Hepatocyte (in vitro differentiated cells): ENCODE data around the gene ERMARD. TPM values are rescaled to one million over a fixed set of nuclear protein-coding genes. Genes with fewer than 3 reads are reported as not detected.

Experiments used
- DNase-seq: peaks from one replicate; pipeline ENCODE4 v3.0.0-alpha.2; 2016; ENCODE audit warnings: low spot score
- H2AFZ ChIP-seq: fragments of 200-600 bp; sonication (generic); 2 replicates; pipeline ENCODE4 v1.6.0; 2016; ENCODE audit warnings: antibody characterized with exemption, mild to moderate bottlenecking
- H3K27ac ChIP-seq: fragments of 200-600 bp; sonication (generic); 2 replicates; pipeline ENCODE4 v1.5.1; 2016; ENCODE audit warnings: mild to moderate bottlenecking
- H3K27me3 ChIP-seq: fragments of 200-600 bp; sonication (generic); 2 replicates; pipeline ENCODE4 v1.6.1; 2016
- H3K36me3 ChIP-seq: fragments of 200-600 bp; sonication (generic); replicated peaks from 2 replicates; pipeline ENCODE4 v1.5.1; 2016; ENCODE audit warnings: low read depth; ENCODE audit not compliant: insufficient read depth
- H3K4me1 ChIP-seq: fragments of 200-600 bp; sonication (generic); 2 replicates; pipeline ENCODE4 v1.5.1; 2016; ENCODE audit warnings: mild to moderate bottlenecking, moderate library complexity; ENCODE audit not compliant: insufficient read depth
- H3K4me2 ChIP-seq: fragments of 200-600 bp; sonication (generic); 2 replicates; pipeline ENCODE4 v1.6.0; 2016
- H3K4me3 ChIP-seq: fragments of 200-600 bp; sonication (generic); 2 replicates; pipeline ENCODE4 v1.5.1; 2016; ENCODE audit warnings: mild to moderate bottlenecking
- H3K79me2 ChIP-seq: fragments of 200-600 bp; sonication (generic); 2 replicates; pipeline ENCODE4 v1.6.0; 2017; ENCODE audit warnings: mild to moderate bottlenecking
- H3K9me2 ChIP-seq: fragments of 200-600 bp; sonication (generic); replicated peaks from 2 replicates; pipeline ENCODE4 v1.6.0; 2017; ENCODE audit warnings: mild to moderate bottlenecking; ENCODE audit not compliant: insufficient read depth
- H3K9me3 ChIP-seq: fragments of 200-600 bp; sonication (generic); 2 replicates; pipeline ENCODE4 v1.5.1; 2016; ENCODE audit warnings: low read depth, mild to moderate bottlenecking
- H4K20me1 ChIP-seq: fragments of 200-600 bp; sonication (generic); 2 replicates; pipeline ENCODE4 v1.6.0; 2016; ENCODE audit warnings: mild to moderate bottlenecking; ENCODE audit not compliant: insufficient read depth, poor library complexity, severe bottlenecking
- EZH2 ChIP-seq: fragments of 200-600 bp; sonication (generic); IDR thresholded peaks from 2 replicates; pipeline ENCODE4 v1.6.1; 2016; ENCODE audit warnings: antibody characterized with exemption, mild to moderate bottlenecking, borderline replicate concordance
- EZH2phosphoT487 ChIP-seq: fragments of 200-600 bp; sonication (generic); IDR thresholded peaks from one replicate; pipeline ENCODE4 v1.6.1; 2018; ENCODE audit warnings: antibody characterized with exemption, mild to moderate bottlenecking, low read depth, moderate library complexity; ENCODE audit not compliant: unreplicated experiment, severe bottlenecking
- WGBS: methylation state at CpG from one replicate; pipeline ENCODE4 v1.1.6; 2016; ENCODE audit warnings: low lambda C conversion rate; ENCODE audit errors: missing lambda C conversion rate; 5-methylcytosine and 5-hydroxymethylcytosine counted together
- polyA plus RNA-seq: library from polyadenylated mRNA; unstranded; fragments of >200 nt; fragmentation: Nextera tagmentation; extraction: Ambion mirVana; gene quantifications from 2 replicates; pipeline ENCODE4 v1.2.1, GENCODE V29; 2016
- total RNA-seq: library from RNA; depleted of rRNA; stranded (reverse); fragments of >200 nt; gene quantifications from 2 replicates; pipeline ENCODE4 v1.2.3, GENCODE V29; 2014
- TF ChIP-seq, protein P1 (sequence below): fragments of 200-600 bp; sonication (generic); IDR thresholded peaks from 2 replicates; pipeline ENCODE4 v1.5.1; 2016; ENCODE audit warnings: antibody characterized with exemption, mild to moderate bottlenecking; ENCODE audit not compliant: poor library complexity

The ERMARD gene
- total and polyA plus RNA-seq, 2 experiments from 2014 or later = 22.7 to 27.4 TPM

DNA sequence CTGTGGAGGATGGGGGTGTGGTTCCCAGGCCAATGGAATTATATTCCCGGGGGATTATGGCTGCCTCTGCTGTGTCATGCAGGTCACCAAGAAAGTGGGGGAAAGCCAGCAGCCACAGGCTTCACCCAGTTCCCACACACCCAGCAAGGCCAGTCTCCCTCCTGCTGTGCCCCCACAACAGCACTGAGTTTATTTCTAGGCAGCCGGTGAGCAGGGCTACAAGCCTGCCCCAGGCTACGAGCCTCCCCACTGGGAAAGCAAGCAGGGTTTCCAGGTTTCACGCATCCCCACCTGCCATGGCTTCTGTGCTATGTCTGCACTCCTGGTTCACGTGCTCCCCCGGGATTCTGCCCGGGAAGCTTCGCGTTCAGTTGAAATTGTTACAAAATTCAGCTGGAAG, 72.6 kb downstream of the ERMARD start:
- Histone ChIP-seq H3K27ac (no peak overlapping the region), H3K79me2 (no peaks in the 10 kb centered on the region), H3K9me3 (no peaks in the 10 kb centered on the region), H3K4me3 (no peak overlapping the region), H3K4me1 (no peaks in the 10 kb centered on the region), H3K36me3 (no peaks in the 10 kb centered on the region), H4K20me1 (no peaks in the 10 kb centered on the region), H3K4me2 (no peak overlapping the region), H3K9me2 (no peaks in the 10 kb centered on the region), H2AFZ (no peak overlapping the region), H3K27me3 (no peaks in the 10 kb centered on the region)
- WGBS = 85% methylated on average over 9 of the region's 9 CpGs
- no peak for DNase-seq
- TF ChIP-seq EZH2 = no peak
- no peak for TF ChIP-seq EZH2phosphoT487
- TF ChIP-seq, protein P1, sequence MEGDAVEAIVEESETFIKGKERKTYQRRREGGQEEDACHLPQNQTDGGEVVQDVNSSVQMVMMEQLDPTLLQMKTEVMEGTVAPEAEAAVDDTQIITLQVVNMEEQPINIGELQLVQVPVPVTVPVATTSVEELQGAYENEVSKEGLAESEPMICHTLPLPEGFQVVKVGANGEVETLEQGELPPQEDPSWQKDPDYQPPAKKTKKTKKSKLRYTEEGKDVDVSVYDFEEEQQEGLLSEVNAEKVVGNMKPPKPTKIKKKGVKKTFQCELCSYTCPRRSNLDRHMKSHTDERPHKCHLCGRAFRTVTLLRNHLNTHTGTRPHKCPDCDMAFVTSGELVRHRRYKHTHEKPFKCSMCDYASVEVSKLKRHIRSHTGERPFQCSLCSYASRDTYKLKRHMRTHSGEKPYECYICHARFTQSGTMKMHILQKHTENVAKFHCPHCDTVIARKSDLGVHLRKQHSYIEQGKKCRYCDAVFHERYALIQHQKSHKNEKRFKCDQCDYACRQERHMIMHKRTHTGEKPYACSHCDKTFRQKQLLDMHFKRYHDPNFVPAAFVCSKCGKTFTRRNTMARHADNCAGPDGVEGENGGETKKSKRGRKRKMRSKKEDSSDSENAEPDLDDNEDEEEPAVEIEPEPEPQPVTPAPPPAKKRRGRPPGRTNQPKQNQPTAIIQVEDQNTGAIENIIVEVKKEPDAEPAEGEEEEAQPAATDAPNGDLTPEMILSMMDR = no peak

DNA sequence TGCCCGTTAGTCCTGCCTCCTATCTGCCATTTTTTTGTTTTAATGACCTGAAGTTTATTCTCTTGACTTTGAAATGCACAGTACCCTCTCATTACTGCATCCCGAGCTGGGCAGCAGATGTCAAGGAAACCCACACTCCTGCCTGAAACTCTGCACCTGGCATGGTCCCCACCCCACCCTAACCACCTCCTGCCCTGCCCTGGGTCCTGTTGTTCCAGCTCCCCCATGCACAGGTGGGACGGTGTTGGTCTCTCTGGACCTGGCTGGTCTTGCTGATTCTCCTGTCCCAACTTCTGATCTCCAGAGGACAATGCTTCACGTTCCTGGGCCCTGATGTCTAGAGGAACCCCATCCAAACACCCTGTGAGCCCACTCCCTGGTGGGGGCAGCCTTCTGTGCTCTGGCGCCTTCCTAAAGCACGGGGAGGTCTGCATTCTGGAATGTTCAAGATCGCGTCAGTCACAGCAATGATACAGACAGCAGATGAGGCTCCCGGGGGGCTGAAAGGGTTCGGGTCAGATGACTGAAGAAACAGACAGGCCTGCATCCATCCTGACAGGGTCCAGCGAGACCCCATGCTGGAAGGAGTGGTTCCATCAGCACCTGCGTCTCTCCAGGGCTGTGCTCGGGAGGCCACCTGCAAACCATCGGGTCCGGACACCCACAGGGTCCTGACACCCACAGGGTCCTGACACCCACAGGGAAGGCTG, 73.6 kb downstream of the ERMARD start:
- Histone ChIP-seq H2AFZ (no peak overlapping the region), H3K79me2 (no peaks in the 10 kb centered on the region), H3K27me3 (no peaks in the 10 kb centered on the region), H3K9me3 (no peaks in the 10 kb centered on the region), H3K36me3 (no peaks in the 10 kb centered on the region), H3K4me3 (no peak overlapping the region), H3K4me1 (no peaks in the 10 kb centered on the region), H4K20me1 (no peaks in the 10 kb centered on the region), H3K27ac (no peak overlapping the region), H3K4me2 (no peak overlapping the region), H3K9me2 (no peaks in the 10 kb centered on the region)
- 90% methylated on average over 14 of the region's 15 CpGs for WGBS
- no peak for TF ChIP-seq EZH2phosphoT487
- no peak for TF ChIP-seq EZH2
- TF ChIP-seq, protein P1 = no peak
- DNase-seq = no peak

- TF ChIP-seq EZH2phosphoT487 = no peak
- TF ChIP-seq, protein P1 = no peak
- no peak for TF ChIP-seq EZH2
- Histone ChIP-seq H3K9me2 (no peaks in the 10 kb centered on the region), H3K4me2 (no peak overlapping the region), H3K27ac (no peak overlapping the region), H3K4me3 (no peak overlapping the region), H3K79me2 (no peaks in the 10 kb centered on the region), H2AFZ (no peak overlapping the region), H3K9me3 (no peaks in the 10 kb centered on the region), H3K36me3 (no peaks in the 10 kb centered on the region), H4K20me1 (no peaks in the 10 kb centered on the region), H3K27me3 (no peaks in the 10 kb centered on the region), H3K4me1 (no peaks in the 10 kb centered on the region)
- no peak for DNase-seq
- WGBS = 91% methylated on average over 12 of the region's 12 CpGs
Observed at GRCh38 chr6:169825558-169826225, 74.3 kb downstream of the ERMARD start.
